ENCODE results near the gene CSRNP2. TPM values are rescaled to one million over a fixed set of nuclear protein-coding genes. Genes with fewer than 3 reads are reported as not detected.

CSRNP2 gene
- total RNA-seq, 1 experiment from 2014 or later, result 44.0 TPM

GRCh38 chr12:51023625-51024382 is 59.6 kb downstream of the CSRNP2 start:
- peaks cover 32% of the 10 kb centered on the region for H3K4me1 ChIP-seq
- Mint-ChIP-seq H3K36me3 (ENCODE audit: insufficient read depth, unreplicated experiment) (peaks cover 18% of the 10 kb centered on the region), H3K4me3 (ENCODE audit: unreplicated experiment) (peak overlapping the region; percentile 82), H3K9me3 (ENCODE audit: unreplicated experiment) (no peaks in the 10 kb centered on the region), H3K27ac (ENCODE audit: unreplicated experiment) (peak overlapping the region; percentile 87), H3K27me3 (ENCODE audit: insufficient read depth, unreplicated experiment) (no peaks in the 10 kb centered on the region), H3K4me1 (ENCODE audit: low read depth, unreplicated experiment) (peaks cover 33% of the 10 kb centered on the region)
- CTCF ChIA-PET, result interaction anchor here (0.7 kb wide), 1 partner anchor 259 kb away, joined by 3 read pairs; no protein-coding TSS in a partner anchor
- no peaks in the 10 kb centered on the region for H3K9me3 ChIP-seq
- no TSS peak for BruUV-seq (replicated peaks)
- no peak for TF ChIP-seq CTCF (IDR thresholded peaks at IDR 0.05; ENCODE audit: insufficient read depth in 1 of 2, low read depth in 1 of 2, low read length in 1 of 2, severe bottlenecking in 1 of 2, unreplicated experiment in 1 of 2)
- no peaks in the 10 kb centered on the region for H3K36me3 ChIP-seq (ENCODE audit: control insufficient read depth, insufficient read depth, low read length)
- intact Hi-C loops (cut with micrococcal nuclease; ENCODE audit: unreplicated experiment), result no loop called here
- H3K27me3 ChIP-seq (replicated peaks; ENCODE audit: control insufficient read depth, insufficient read depth, low read length), result no peaks in the 10 kb centered on the region
- no peak for DNase-seq
- POLR2A ChIA-PET, result no interaction called here
- no peak overlapping the region for H3K4me3 ChIP-seq (ENCODE audit: low read depth, low read length)

- Histone ChIP-seq H3K4me1 (peaks cover 19% of the 10 kb centered on the region), H3K36me3 (ENCODE audit: control insufficient read depth, insufficient read depth, low read length) (no peaks in the 10 kb centered on the region), H3K27me3 (replicated peaks; ENCODE audit: control insufficient read depth, insufficient read depth, low read length) (no peaks in the 10 kb centered on the region), H3K9me3 (no peaks in the 10 kb centered on the region), H3K4me3 (ENCODE audit: low read depth, low read length) (no peak overlapping the region)
- no peaks in the 10 kb centered on the region for H3K27me3 Mint-ChIP-seq (ENCODE audit: insufficient read depth, unreplicated experiment)
- H3K4me3 Mint-ChIP-seq (ENCODE audit: unreplicated experiment), result no peak overlapping the region
- H3K36me3 Mint-ChIP-seq (ENCODE audit: insufficient read depth, unreplicated experiment), result peaks cover 18% of the 10 kb centered on the region
- intact Hi-C loops (cut with micrococcal nuclease; ENCODE audit: unreplicated experiment), result no loop called here
- peaks cover 20% of the 10 kb centered on the region for H3K4me1 Mint-ChIP-seq (ENCODE audit: low read depth, unreplicated experiment)
- POLR2A ChIA-PET, result interaction anchor here (0.6 kb wide), 3 partner anchors 62 to 854 kb away, joined by 3 to 4 read pairs (median 3); partner anchors contain the start of gene CERS5
- no peak overlapping the region for H3K27ac Mint-ChIP-seq (ENCODE audit: unreplicated experiment)
- BruUV-seq (replicated peaks), result no TSS peak
- no peaks in the 10 kb centered on the region for H3K9me3 Mint-ChIP-seq (ENCODE audit: unreplicated experiment)
- TF ChIP-seq CTCF (IDR thresholded peaks at IDR 0.05; ENCODE audit: insufficient read depth in 1 of 2, low read depth in 1 of 2, low read length in 1 of 2, severe bottlenecking in 1 of 2, unreplicated experiment in 1 of 2), result no peak
- CTCF ChIA-PET, result no interaction called here
- no peak for DNase-seq
Measured at GRCh38 chr12:51021694-51022093, 61.7 kb downstream of the CSRNP2 start.

GRCh38 chr12:51020448-51021182 is 62.8 kb downstream of the CSRNP2 start:
- no TSS peak for BruUV-seq (replicated peaks)
- Histone ChIP-seq H3K9me3 (no peaks in the 10 kb centered on the region), H3K36me3 (ENCODE audit: control insufficient read depth, insufficient read depth, low read length) (no peaks in the 10 kb centered on the region), H3K27me3 (replicated peaks; ENCODE audit: control insufficient read depth, insufficient read depth, low read length) (no peaks in the 10 kb centered on the region), H3K4me1 (peaks cover 17% of the 10 kb centered on the region), H3K4me3 (ENCODE audit: low read depth, low read length) (no peak overlapping the region)
- H3K4me3 Mint-ChIP-seq (ENCODE audit: unreplicated experiment), result no peak overlapping the region
- DNase-seq, result no peak
- no peak for TF ChIP-seq CTCF (IDR thresholded peaks at IDR 0.05; ENCODE audit: insufficient read depth in 1 of 2, low read depth in 1 of 2, low read length in 1 of 2, severe bottlenecking in 1 of 2, unreplicated experiment in 1 of 2)
- H3K27me3 Mint-ChIP-seq (ENCODE audit: insufficient read depth, unreplicated experiment), result no peaks in the 10 kb centered on the region
- no peaks in the 10 kb centered on the region for H3K9me3 Mint-ChIP-seq (ENCODE audit: unreplicated experiment)
- H3K36me3 Mint-ChIP-seq (ENCODE audit: insufficient read depth, unreplicated experiment), result peaks cover 8% of the 10 kb centered on the region
- ChIA-PET POLR2A (no interaction called here), CTCF (interaction anchor here (1.1 kb wide), 1 partner anchor 15 kb away, joined by 3 read pairs; no protein-coding TSS in a partner anchor)
- H3K27ac Mint-ChIP-seq (ENCODE audit: unreplicated experiment), result no peak overlapping the region
- peaks cover 20% of the 10 kb centered on the region for H3K4me1 Mint-ChIP-seq (ENCODE audit: low read depth, unreplicated experiment)
- intact Hi-C loops (cut with micrococcal nuclease; ENCODE audit: unreplicated experiment), result no loop called here

Data from Caco-2 (cell line).